Peyer's patch (tissue), 4 donors: ENCODE data around the gene CLTCL1.

ENCODE experiments used
- CTCF ChIP-seq, 6 experiments: fragments of 450-650 bp in 4 of 6; fragments of 200-600 bp in 2 of 6; sonication (generic) in 1 of 6; IDR thresholded peaks; one replicate each; pipeline ENCODE4 v1.5.1; 2017 to 2019; ENCODE audit warnings: antibody characterized with exemption in 6 of 6, mild to moderate bottlenecking in 3 of 6, moderate library complexity in 1 of 6
- POLR2A ChIP-seq, 2 donors: fragments of 450-650 bp; IDR thresholded peaks; one replicate each; pipeline ENCODE4 v1.5.1; 2017; ENCODE audit warnings: antibody characterized with exemption in 2 of 2, mild to moderate bottlenecking in 2 of 2, moderate library complexity in 2 of 2

DNA sequence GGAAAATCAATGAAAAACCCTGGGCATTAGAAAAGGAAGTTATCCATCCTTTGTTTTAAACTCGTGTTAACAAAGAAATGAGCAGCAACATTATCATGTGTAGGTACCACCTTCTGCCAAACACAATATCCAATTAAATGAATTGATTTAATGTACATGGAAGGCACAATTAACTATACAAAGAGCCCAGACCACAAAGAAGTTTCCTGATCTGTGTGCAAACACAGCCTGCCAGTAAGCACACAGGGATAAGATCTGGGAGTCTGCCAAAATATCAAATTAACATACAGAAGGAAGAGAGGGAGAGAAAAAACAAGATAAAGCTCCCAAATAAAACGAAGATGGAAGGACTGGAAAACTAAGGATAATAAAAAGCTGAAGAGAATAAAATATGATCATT is 58.9 kb downstream of the CLTCL1 start:
- TF ChIP-seq CTCF (IDR thresholded peaks at IDR 0.05) (no peak), POLR2A (IDR thresholded peaks at IDR 0.05) (no peak)
